Fibroblast of lung (primary cell): ENCODE data around the gene GID8. TPM values are rescaled to one million over a fixed set of nuclear protein-coding genes. Genes with fewer than 3 reads are reported as not detected.

Source experiments
- DNase-seq, 2 donors: peaks; one replicate each; pipeline versions ENCODE4 v3.0.0 to v3.0.0-alpha.2; 2010; ENCODE audit warnings: low read depth in 2 of 2
- H2AFZ ChIP-seq: 2 replicates; pipeline ENCODE4 v1.5.1; 2012; ENCODE audit warnings: low read length, control low read depth, inconsistent platforms
- H3K27ac ChIP-seq: 2 replicates; pipeline ENCODE4 v1.5.1; 2011; ENCODE audit warnings: low read length, control low read depth; ENCODE audit not compliant: insufficient read depth
- H3K27me3 ChIP-seq: 2 replicates; pipeline ENCODE4 v1.5.1; 2011; ENCODE audit warnings: mild to moderate bottlenecking, low read length; ENCODE audit not compliant: control insufficient read depth, insufficient read depth
- H3K36me3 ChIP-seq: 2 replicates; pipeline ENCODE4 v1.5.1; 2011; ENCODE audit warnings: low read length; ENCODE audit not compliant: control insufficient read depth, insufficient read depth
- H3K4me1 ChIP-seq: 2 replicates; pipeline ENCODE4 v1.5.1; 2011; ENCODE audit warnings: low read length; ENCODE audit not compliant: control insufficient read depth, insufficient read depth; ENCODE audit errors: extremely low read depth
- H3K4me2 ChIP-seq: 2 replicates; pipeline ENCODE4 v1.5.1; 2011; ENCODE audit warnings: low read length, control low read depth; ENCODE audit not compliant: insufficient read depth; ENCODE audit errors: extremely low read depth
- H3K4me3 ChIP-seq, 4 experiments: fragments of 200-600 bp in 1 of 4; sonication (generic) in 1 of 4; replicated peaks in 1 of 4; 2 replicates each; pipeline ENCODE4 v1.5.1; 2011 to 2016; ENCODE audit warnings: low read length in 4 of 4, low read depth in 3 of 4, mild to moderate bottlenecking in 3 of 4, control low read depth in 2 of 4, inconsistent platforms in 1 of 4, mixed read lengths in 1 of 4; ENCODE audit not compliant: insufficient read depth in 1 of 4; ENCODE audit errors: control extremely low read depth in 1 of 4
- H3K79me2 ChIP-seq: 2 replicates; pipeline ENCODE4 v1.5.1; 2012; ENCODE audit warnings: mild to moderate bottlenecking, low read length, inconsistent platforms; ENCODE audit not compliant: control insufficient read depth, insufficient read depth
- H3K9ac ChIP-seq: 2 replicates; pipeline ENCODE4 v1.5.1; 2011; ENCODE audit warnings: mild to moderate bottlenecking, low read length, control low read depth; ENCODE audit not compliant: insufficient read depth
- H3K9me3 ChIP-seq: 2 replicates; pipeline ENCODE4 v1.5.1; 2012; ENCODE audit warnings: low read depth, low read length; ENCODE audit not compliant: control insufficient read depth, insufficient read depth
- H4K20me1 ChIP-seq: 2 replicates; pipeline ENCODE4 v1.5.1; 2011; ENCODE audit warnings: low read length; ENCODE audit not compliant: control insufficient read depth, insufficient read depth; ENCODE audit errors: extremely low read depth
- EZH2 ChIP-seq: IDR thresholded peaks from 2 replicates; pipeline ENCODE4 v1.5.1; 2012; ENCODE audit warnings: low read length, control low read depth, mild to moderate bottlenecking; ENCODE audit errors: missing control alignments
- polyA plus RNA-seq, 2 donors: library from polyadenylated mRNA; depleted of rRNA in 1 of 2; stranded (reverse) in 1 of 2; unstranded in 1 of 2; fragments of >200 nt; gene quantifications; 2 replicates each; pipeline ENCODE4 v1.2.1, GENCODE V29; 2011 to 2012; ENCODE audit warnings: missing spikeins in 1 of 2
- total RNA-seq: library from RNA; depleted of rRNA; stranded (reverse); fragments of >200 nt; gene quantifications from 2 replicates; pipeline ENCODE4 v1.2.1, GENCODE V29; 2014
- TF ChIP-seq, protein P1 (sequence below), 2 donors: IDR thresholded peaks in 1 of 2; conservative IDR thresholded peaks in 1 of 2; 1 replicate in 1 of 2; 2 replicates in 1 of 2; pipeline ENCODE4 v1.5.1; 2011 to 2012; ENCODE audit warnings: low read length in 2 of 2, control low read depth in 1 of 2, inconsistent platforms in 1 of 2, low read depth in 1 of 2, mild to moderate bottlenecking in 1 of 2

GID8 gene
- total and polyA plus RNA-seq, 2 donors (not counting 1 experiment from before 2014, with no cell fraction given): 23.0 to 33.9 TPM

DNA sequence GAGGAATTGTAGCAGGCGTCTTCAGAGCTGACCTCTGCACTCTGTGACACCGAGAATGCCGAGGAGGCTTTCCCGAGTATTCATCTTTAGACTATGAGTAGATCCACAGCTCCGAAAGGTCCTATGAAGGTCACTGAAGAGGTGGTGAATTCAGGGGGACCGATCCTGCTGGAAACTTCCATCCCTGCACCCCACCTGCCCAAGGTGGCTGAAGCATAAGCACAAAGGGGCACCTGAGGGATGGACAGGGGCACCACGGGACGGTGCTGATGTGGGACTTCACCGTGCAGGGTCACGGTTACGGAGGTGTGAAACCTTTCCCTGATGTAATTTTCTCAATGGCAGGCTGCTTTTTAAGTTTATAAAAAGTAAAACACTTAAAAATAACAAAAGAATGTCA, 36.1 kb upstream of the GID8 start:
- Histone ChIP-seq H3K27ac (no peak overlapping the region), H3K4me1 (peaks cover 13% of the 10 kb centered on the region), H3K9ac (no peak overlapping the region), H3K4me3 (no peak overlapping the region), H3K36me3 (peaks cover 35% of the 10 kb centered on the region), H3K9me3 (no peaks in the 10 kb centered on the region), H2AFZ (no peak overlapping the region), H3K27me3 (no peaks in the 10 kb centered on the region), H4K20me1 (no peaks in the 10 kb centered on the region), H3K79me2 (peaks cover 12% of the 10 kb centered on the region), H3K4me2 (no peak overlapping the region)
- no peak for TF ChIP-seq EZH2
- no peak for DNase-seq

DNA sequence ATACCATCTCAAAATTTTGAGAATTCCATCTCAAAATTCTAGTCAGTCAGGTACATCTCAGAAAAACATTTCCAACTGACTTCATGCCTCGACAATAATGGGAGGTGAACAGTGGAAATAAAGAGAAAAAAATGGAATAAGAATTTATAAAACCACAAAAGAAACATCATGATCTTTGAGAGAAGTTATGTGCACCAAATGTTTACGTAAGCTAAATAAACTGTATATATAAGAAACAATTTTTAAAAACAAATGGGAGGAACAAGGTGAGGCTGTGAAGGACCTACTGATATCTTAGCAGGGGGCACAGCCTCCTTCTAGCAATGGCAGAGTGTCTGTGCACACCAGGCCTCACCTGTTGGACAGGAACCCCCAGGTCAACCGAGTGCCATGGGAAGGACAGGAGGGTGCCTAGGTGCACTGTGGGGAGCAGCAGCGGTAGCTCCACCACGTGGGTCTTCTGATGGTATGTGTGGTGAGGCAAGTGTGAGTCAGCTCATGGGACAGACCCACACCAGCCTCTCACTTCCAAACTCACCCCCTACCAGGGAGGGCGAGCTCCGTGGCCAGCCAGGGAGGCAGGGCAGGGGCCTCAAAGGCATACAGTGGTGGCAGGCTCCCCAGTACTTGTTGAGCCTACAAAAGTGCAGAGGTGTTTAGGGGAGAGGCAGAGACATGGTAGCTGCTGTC, 34.9 kb upstream of the GID8 start:
- no peak overlapping the region for H3K9ac ChIP-seq
- H3K4me2 ChIP-seq: peak overlapping the region; percentile 32
- no peak overlapping the region for H2AFZ ChIP-seq
- peaks cover 13% of the 10 kb centered on the region for H3K4me1 ChIP-seq
- peaks cover 39% of the 10 kb centered on the region for H3K36me3 ChIP-seq
- no peaks in the 10 kb centered on the region for H3K9me3 ChIP-seq
- TF ChIP-seq, protein P1, sequence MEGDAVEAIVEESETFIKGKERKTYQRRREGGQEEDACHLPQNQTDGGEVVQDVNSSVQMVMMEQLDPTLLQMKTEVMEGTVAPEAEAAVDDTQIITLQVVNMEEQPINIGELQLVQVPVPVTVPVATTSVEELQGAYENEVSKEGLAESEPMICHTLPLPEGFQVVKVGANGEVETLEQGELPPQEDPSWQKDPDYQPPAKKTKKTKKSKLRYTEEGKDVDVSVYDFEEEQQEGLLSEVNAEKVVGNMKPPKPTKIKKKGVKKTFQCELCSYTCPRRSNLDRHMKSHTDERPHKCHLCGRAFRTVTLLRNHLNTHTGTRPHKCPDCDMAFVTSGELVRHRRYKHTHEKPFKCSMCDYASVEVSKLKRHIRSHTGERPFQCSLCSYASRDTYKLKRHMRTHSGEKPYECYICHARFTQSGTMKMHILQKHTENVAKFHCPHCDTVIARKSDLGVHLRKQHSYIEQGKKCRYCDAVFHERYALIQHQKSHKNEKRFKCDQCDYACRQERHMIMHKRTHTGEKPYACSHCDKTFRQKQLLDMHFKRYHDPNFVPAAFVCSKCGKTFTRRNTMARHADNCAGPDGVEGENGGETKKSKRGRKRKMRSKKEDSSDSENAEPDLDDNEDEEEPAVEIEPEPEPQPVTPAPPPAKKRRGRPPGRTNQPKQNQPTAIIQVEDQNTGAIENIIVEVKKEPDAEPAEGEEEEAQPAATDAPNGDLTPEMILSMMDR (conservative IDR thresholded peaks at IDR 0.05 in 1 of 2, IDR thresholded peaks at IDR 0.05 in 1 of 2; ENCODE audit: low read depth in 1 of 2, low read length in 2 of 2): no peak
- TF ChIP-seq EZH2: no peak
- no peak overlapping the region for H3K4me3 ChIP-seq
- H3K27me3 ChIP-seq: no peaks in the 10 kb centered on the region
- no peaks in the 10 kb centered on the region for H4K20me1 ChIP-seq
- H3K79me2 ChIP-seq: peaks cover 14% of the 10 kb centered on the region
- no peak overlapping the region for H3K27ac ChIP-seq
- DNase-seq: peak; percentile 63 to 67

DNA sequence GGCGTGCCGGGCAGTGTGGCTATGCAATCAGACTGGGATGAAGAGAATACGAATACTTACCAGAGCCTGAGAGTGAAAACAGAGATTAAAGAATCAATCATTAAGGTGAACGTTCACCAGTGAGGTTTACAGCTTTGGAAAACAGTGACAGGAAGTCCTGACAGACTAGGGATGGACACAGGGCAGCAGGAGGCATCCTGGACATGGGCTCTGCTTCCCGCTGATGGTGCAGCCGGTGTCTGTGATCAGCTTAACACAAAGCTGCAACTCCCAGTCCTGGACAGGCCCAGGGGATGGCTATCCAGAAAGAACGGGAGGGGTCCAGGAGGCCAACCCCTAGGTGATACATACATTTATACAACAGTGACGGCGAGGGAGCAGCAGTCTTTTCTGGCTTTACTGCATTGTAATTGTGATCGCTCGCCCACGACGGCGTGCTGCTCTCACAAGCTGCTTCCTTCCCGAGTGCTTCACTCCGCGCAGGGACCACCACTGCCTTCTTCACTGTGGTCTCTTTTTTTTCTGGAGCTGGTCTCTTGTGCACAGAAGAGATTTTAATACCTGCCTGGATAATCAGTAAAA, 32.3 kb upstream of the GID8 start:
- H3K36me3 ChIP-seq: peaks cover 49% of the 10 kb centered on the region
- no peaks in the 10 kb centered on the region for H3K9me3 ChIP-seq
- no peak overlapping the region for H3K4me2 ChIP-seq
- DNase-seq: no peak
- H3K4me3 ChIP-seq: no peak overlapping the region
- peaks cover 35% of the 10 kb centered on the region for H3K79me2 ChIP-seq
- no peak overlapping the region for H3K27ac ChIP-seq
- no peaks in the 10 kb centered on the region for H3K27me3 ChIP-seq
- no peak overlapping the region for H3K9ac ChIP-seq
- peaks cover 7% of the 10 kb centered on the region for H3K4me1 ChIP-seq
- no peak overlapping the region for H2AFZ ChIP-seq
- H4K20me1 ChIP-seq: no peaks in the 10 kb centered on the region
- TF ChIP-seq, protein P1 (conservative IDR thresholded peaks at IDR 0.05 in 1 of 2, IDR thresholded peaks at IDR 0.05 in 1 of 2; ENCODE audit: low read depth in 1 of 2, low read length in 2 of 2): no peak
- TF ChIP-seq EZH2: no peak
